Mammary epithelial cell (primary cell): Measurements from ENCODE around the gene SPON1.

Source experiments
- EZH2 ChIP-seq: IDR thresholded peaks from 2 replicates; pipeline ENCODE4 v1.6.1; 2012; ENCODE audit warnings: low read length, inconsistent platforms, borderline replicate concordance
- TF ChIP-seq, protein P1 (sequence below), 2 donors: IDR thresholded peaks in 1 of 2; conservative IDR thresholded peaks in 1 of 2; 2 replicates each; pipeline ENCODE4 v1.5.1; 2011 to 2012; ENCODE audit warnings: inconsistent platforms in 2 of 2, low read length in 2 of 2, mild to moderate bottlenecking in 2 of 2, control low read depth in 1 of 2, low read depth in 1 of 2; ENCODE audit not compliant: insufficient read depth in 1 of 2; ENCODE audit errors: extremely low read depth in 1 of 2

DNA sequence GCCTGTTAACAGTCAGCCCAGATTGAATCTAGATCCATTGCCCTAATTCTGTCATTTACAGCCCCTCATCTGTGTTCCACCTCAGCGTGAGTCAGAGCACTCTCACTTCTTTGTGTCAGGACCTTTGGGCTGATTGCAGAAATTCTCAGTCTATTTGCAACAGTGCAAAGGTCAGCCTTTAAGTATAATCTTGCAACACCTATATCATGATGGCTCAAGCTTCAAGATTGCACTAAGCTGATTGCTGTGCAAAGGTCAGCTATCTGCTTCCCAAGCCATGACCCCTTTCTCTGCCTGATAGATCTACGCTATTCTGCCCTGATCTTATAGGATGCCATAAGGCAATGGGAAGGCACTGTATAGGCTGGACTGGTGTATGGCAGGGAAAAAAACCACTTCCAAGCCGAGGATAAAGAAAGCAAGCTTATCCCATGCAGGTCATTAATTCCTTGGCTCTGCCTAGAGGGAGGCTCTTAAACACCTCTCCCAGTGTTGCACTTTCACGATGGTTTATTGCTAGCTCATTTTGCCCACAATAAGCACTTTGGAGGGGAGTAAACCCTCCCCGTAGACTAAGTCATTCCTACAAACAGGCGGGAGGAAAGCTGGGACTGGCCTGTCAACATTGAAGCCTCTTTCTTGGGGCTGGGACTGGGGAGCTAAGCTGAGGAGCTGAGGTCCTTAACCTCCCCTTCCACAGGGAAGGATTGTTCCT lies 295.9 kb downstream of the SPON1 start:
- TF ChIP-seq, protein P1, sequence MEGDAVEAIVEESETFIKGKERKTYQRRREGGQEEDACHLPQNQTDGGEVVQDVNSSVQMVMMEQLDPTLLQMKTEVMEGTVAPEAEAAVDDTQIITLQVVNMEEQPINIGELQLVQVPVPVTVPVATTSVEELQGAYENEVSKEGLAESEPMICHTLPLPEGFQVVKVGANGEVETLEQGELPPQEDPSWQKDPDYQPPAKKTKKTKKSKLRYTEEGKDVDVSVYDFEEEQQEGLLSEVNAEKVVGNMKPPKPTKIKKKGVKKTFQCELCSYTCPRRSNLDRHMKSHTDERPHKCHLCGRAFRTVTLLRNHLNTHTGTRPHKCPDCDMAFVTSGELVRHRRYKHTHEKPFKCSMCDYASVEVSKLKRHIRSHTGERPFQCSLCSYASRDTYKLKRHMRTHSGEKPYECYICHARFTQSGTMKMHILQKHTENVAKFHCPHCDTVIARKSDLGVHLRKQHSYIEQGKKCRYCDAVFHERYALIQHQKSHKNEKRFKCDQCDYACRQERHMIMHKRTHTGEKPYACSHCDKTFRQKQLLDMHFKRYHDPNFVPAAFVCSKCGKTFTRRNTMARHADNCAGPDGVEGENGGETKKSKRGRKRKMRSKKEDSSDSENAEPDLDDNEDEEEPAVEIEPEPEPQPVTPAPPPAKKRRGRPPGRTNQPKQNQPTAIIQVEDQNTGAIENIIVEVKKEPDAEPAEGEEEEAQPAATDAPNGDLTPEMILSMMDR (conservative IDR thresholded peaks at IDR 0.05 in 1 of 2, IDR thresholded peaks at IDR 0.05 in 1 of 2; ENCODE audit: extremely low read depth in 1 of 2, insufficient read depth in 1 of 2, low read depth in 1 of 2, low read length in 2 of 2) = no peak
- no peak for TF ChIP-seq EZH2
